ENCODE measurements around the gene KRT86. TPM values are rescaled to one million over a fixed set of nuclear protein-coding genes. Genes with fewer than 3 reads are reported as not detected.

KRT86 gene
- total and polyA plus RNA-seq, 10 donors, result 0.08 to 0.26 (median 0.13) TPM; not detected in 6

- WGBS, 5 donors, result 72 to 77% (median 73%) methylated on average over 11 of the region's 11 CpGs
- DNase-seq, result peak; percentile 62
- TF ChIP-seq POLR2AphosphoS5 (IDR thresholded peaks at IDR 0.05) (no peak), CTCF (IDR thresholded peaks at IDR 0.05 in 8 of 11, conservative IDR thresholded peaks at IDR 0.05 in 3 of 11) (no peak), POLR2A (IDR thresholded peaks at IDR 0.05) (no peak)
- Histone ChIP-seq H3K4me1 (no peaks in the 10 kb centered on the region), H3K4me3 (no peak overlapping the region), H3K27me3 (replicated peaks in 1 of 7) (peaks cover 0 to 45% (median 7%) of the 10 kb centered on the region in 7 donors), H3K36me3 (no peaks in the 10 kb centered on the region), H3K9me3 (no peaks in the 10 kb centered on the region), H3K27ac (no peak overlapping the region)
- intact Hi-C loops (cut with DNase I; ENCODE audit: low total_unique reads), result no loop called here
Measured at GRCh38 chr12:52319097-52319496, 44.7 kb downstream of the KRT86 start.

- TF ChIP-seq POLR2A (IDR thresholded peaks at IDR 0.05), result no peak
- no peak for TF ChIP-seq CTCF (IDR thresholded peaks at IDR 0.05 in 8 of 11, conservative IDR thresholded peaks at IDR 0.05 in 3 of 11)
- TF ChIP-seq POLR2AphosphoS5 (IDR thresholded peaks at IDR 0.05), result no peak
- intact Hi-C loops (cut with DNase I; ENCODE audit: low total_unique reads), result no loop called here
- 64 to 79% (median 71%) methylated on average over 25 to 35 of the region's 35 CpGs for WGBS, 5 donors
Measured at GRCh38 chr12:52320784-52321400, 46.4 kb downstream of the KRT86 start, which contains the start of gene KRT83. Gene KRT83, minus strand, starts transcription at chr12:52321398. Its CDS starts 63 bp downstream, at chr12:52321335.

GRCh38 chr12:52321418-52321817 lies 47.0 kb downstream of the KRT86 start:
- TF ChIP-seq POLR2A (IDR thresholded peaks at IDR 0.05) (no peak), CTCF (IDR thresholded peaks at IDR 0.05 in 8 of 11, conservative IDR thresholded peaks at IDR 0.05 in 3 of 11) (no peak), POLR2AphosphoS5 (IDR thresholded peaks at IDR 0.05) (no peak)
- DNase-seq, result peak; percentile 42
- intact Hi-C loops (cut with DNase I; ENCODE audit: low total_unique reads), result no loop called here

More at GRCh38 chr12:52320784-52321400, 46.4 kb downstream of the KRT86 start, which contains the start of gene KRT83:
- Histone ChIP-seq H3K9me3 (no peaks in the 10 kb centered on the region), H3K27me3 (replicated peaks in 1 of 7) (peaks cover 0 to 54% (median 7%) of the 10 kb centered on the region in 7 donors), H3K4me3 (no peak within 1 kb of the TSS), H3K4me1 (no peaks in the 10 kb centered on the region), H3K36me3 (no peaks in the 10 kb centered on the region), H3K27ac (no peak within 1 kb of the TSS)
- DNase-seq, result peak; percentile 55

GRCh38 chr12:52322069-52322468 lies 47.6 kb downstream of the KRT86 start:
- no peak overlapping the region for H3K27ac ChIP-seq
- TF ChIP-seq CTCF (IDR thresholded peaks at IDR 0.05 in 8 of 11, conservative IDR thresholded peaks at IDR 0.05 in 3 of 11), result no peak
- no peak for TF ChIP-seq POLR2A (IDR thresholded peaks at IDR 0.05)
- TF ChIP-seq POLR2AphosphoS5 (IDR thresholded peaks at IDR 0.05), result no peak
- H3K9me3 ChIP-seq, result no peaks in the 10 kb centered on the region
- DNase-seq, result peak; percentile 15
- WGBS, 5 donors, result 89 to 100% (median 92%) methylated on average over 1 of the region's 1 CpG
- H3K4me1 ChIP-seq, result no peaks in the 10 kb centered on the region
- H3K4me3 ChIP-seq, result no peak overlapping the region
- no peaks in the 10 kb centered on the region for H3K36me3 ChIP-seq
- H3K27me3 ChIP-seq (replicated peaks in 1 of 7), result peaks cover 0 to 58% (median 7%) of the 10 kb centered on the region in 7 donors
- intact Hi-C loops (cut with DNase I; ENCODE audit: low total_unique reads), result no loop called here

More at GRCh38 chr12:52321418-52321817, 47.0 kb downstream of the KRT86 start:
- Histone ChIP-seq H3K4me1 (no peaks in the 10 kb centered on the region), H3K9me3 (no peaks in the 10 kb centered on the region), H3K4me3 (no peak overlapping the region), H3K36me3 (no peaks in the 10 kb centered on the region), H3K27me3 (replicated peaks in 1 of 7) (peaks cover 0 to 56% (median 7%) of the 10 kb centered on the region in 7 donors), H3K27ac (no peak overlapping the region)
- WGBS, 5 donors, result 21 to 72% (median 57%) methylated on average over 4 of the region's 4 CpGs

All from spleen (tissue), 11 donors.